SJSA1 (cell line): ENCODE data around the gene CELA3B. TPM values are rescaled to one million over a fixed set of nuclear protein-coding genes. Genes with fewer than 3 reads are reported as not detected.
"Not testable (repeated sequence)": the region's sequence is repeated elsewhere in the genome, so short reads cannot be mapped to it uniquely, and the experiment has no call there.

Experiments used
- DNase-seq, 2 experiments: peaks; one replicate each; pipeline ENCODE4 v3.0.0-alpha.2; 2015 to 2020; ENCODE audit warnings: low spot score in 2 of 2, low read depth in 1 of 2
- H3K27ac ChIP-seq: fragments of 250-450 bp; sonication (Bioruptor Pico); 2 replicates; pipeline ENCODE4 v1.5.1; 2020; ENCODE audit warnings: mild to moderate bottlenecking, moderate library complexity
- H3K27me3 ChIP-seq: fragments of 250-450 bp; sonication (Bioruptor Pico); replicated peaks from 2 replicates; pipeline ENCODE4 v1.5.1; 2020; ENCODE audit warnings: mild to moderate bottlenecking, moderate library complexity
- H3K36me3 ChIP-seq: fragments of 250-450 bp; sonication (Bioruptor Pico); 2 replicates; pipeline ENCODE4 v1.5.1; 2020; ENCODE audit warnings: mild to moderate bottlenecking
- H3K4me1 ChIP-seq: fragments of 250-450 bp; sonication (Bioruptor Pico); replicated peaks from 2 replicates; pipeline ENCODE4 v1.6.1; 2021; ENCODE audit warnings: mild to moderate bottlenecking
- H3K4me3 ChIP-seq: fragments of 250-450 bp; sonication (Bioruptor Pico); 2 replicates; pipeline ENCODE4 v1.5.1; 2020; ENCODE audit warnings: mild to moderate bottlenecking
- H3K9me3 ChIP-seq: fragments of 250-450 bp; sonication (Bioruptor Pico); replicated peaks from 2 replicates; pipeline ENCODE4 v1.5.1; 2020; ENCODE audit warnings: mild to moderate bottlenecking
- total RNA-seq: library from RNA; depleted of rRNA; stranded (reverse); fragments of >200 nt; shearing (Covaris generic); gene quantifications from 2 replicates; pipeline ENCODE4 v1.2.3, GENCODE V29; 2014

The CELA3B gene
- total RNA-seq, 1 experiment from 2014 or later = not detected

DNA sequence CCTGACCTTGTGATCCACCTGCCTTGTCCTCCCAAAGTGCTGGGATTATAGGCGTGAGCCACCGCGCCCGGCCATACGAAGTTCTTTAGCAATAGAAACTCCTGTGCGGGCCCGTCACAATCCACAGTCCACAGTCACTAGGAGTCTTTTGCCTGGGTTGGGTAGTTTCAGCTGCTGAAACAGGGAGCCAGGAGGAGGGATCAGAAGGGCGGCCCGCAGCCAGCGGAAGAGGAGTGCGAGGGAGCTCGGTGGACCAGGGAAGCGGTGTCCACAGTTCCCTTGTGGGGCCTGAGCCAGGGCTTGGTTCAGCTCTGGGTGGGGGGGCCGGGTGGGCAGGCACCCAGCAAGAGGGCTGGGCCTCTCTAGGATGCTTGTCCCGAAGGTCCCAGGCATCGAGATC lies 21.8 kb upstream of the CELA3B start:
- no peak for DNase-seq
- Histone ChIP-seq H3K9me3 (no peaks in the 10 kb centered on the region), H3K27ac (no peak overlapping the region), H3K27me3 (no peaks in the 10 kb centered on the region), H3K4me1 (peaks cover 7% of the 10 kb centered on the region), H3K4me3 (no peak overlapping the region), H3K36me3 (no peaks in the 10 kb centered on the region)

DNA sequence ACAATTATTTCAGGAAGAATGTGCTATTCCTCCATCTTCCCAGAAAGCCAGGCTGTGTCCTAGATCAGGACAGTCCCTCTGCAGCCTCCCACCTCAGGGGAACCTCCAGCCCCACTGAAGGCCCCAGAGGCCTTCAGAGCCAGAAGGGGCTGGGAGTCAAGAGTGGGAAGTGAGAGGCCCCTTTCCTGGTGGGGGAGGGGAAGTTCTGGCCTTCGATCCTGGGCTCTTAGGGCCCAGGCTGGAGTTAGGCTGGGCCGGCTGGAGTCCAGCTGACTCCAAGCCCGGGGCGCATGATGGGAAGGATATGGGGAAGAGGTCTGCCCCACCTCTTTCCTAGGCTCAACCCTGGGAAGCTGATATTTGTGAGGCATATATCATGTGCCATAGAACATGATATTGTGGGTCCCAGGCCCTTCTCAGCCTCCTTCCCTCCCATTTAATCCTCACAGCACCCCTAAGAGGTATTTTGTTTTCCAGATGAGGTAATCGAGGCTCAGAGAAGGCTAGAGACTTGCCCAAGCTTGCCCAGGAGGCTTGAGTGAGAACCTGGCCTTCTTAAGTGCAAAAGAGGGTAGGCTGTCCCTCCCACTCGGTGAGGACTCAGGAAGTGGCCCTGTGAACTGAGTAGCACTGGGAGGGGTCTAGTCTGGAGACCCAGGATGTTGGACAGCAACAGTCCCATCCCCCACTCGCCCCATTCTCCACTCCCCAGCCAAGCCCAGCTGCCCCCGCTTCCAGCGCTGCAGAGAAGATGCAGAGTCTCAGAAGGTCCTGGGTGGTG lies 21.1 kb upstream of the CELA3B start:
- H3K27ac ChIP-seq = no peak overlapping the region
- no peaks in the 10 kb centered on the region for H3K27me3 ChIP-seq
- no peaks in the 10 kb centered on the region for H3K9me3 ChIP-seq
- H3K4me3 ChIP-seq = no peak overlapping the region
- DNase-seq = no peak
- no peaks in the 10 kb centered on the region for H3K36me3 ChIP-seq
- peaks cover 7% of the 10 kb centered on the region for H3K4me1 ChIP-seq

DNA sequence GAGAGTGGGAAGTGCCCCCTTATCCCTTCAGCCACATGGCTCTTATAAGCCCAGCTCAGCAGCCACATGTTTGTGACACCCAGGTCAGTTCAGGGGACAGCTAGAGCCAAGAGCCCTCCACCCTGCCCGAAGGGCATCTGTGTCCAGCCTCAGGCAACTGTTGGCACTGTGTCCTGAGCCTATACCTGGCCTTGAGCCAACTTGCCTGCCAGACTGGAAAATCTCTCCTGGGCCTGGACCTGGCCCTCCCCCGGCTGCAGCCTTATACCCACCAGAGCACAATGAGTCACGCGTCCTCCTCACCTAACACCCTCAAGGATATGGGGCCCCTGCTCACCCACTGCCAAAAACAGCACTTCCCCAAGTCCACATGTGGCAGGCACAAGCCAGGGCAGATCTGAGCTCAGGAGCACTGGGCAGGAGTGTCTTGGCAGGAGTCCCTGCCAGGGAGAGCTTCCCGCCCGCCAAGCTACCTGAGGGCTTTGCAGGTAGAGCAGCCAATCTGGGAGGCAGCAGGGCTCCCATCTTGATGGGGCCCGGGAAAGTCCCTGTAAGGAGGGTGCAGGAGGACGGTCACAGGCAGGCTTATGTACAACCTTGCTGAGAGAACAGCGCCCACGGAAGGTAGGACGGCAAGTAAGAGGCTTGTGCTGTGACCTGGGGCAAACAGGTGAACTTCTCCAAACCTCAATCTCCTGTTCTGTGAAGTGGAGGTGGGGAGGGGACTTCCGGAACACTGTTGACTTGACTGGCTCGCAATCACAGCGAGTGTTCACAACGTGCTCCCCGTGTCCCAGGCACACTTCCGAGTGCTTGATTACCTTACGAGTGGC lies 19.9 kb upstream of the CELA3B start:
- no peak overlapping the region for H3K4me3 ChIP-seq
- H3K27me3 ChIP-seq = no peaks in the 10 kb centered on the region
- no peak overlapping the region for H3K27ac ChIP-seq
- H3K9me3 ChIP-seq = no peaks in the 10 kb centered on the region
- no peak for DNase-seq
- H3K4me1 ChIP-seq = peaks cover 7% of the 10 kb centered on the region
- H3K36me3 ChIP-seq = no peaks in the 10 kb centered on the region

DNA sequence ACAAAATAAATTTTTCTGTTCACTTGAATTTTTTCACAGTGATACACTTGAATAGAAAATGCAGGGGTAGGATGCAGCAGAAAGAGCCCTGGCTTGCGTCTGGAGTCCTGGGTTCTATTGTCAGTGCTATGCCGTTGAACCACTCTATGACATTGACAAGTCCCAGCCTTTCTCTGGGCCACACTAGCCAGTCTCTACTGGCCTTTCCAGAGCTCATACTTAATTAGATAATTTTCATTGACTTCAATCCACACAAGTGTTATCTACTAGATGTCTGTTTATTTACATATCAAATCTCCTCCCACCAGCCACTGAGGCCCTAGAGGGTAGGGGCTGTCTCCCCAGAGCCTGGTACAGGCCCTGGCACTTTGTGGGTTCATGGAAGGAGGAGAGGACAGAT lies 15.5 kb upstream of the CELA3B start:
- H3K4me1 ChIP-seq = peaks cover 16% of the 10 kb centered on the region
- H3K27me3 ChIP-seq = no peaks in the 10 kb centered on the region
- no peak overlapping the region for H3K4me3 ChIP-seq
- no peaks in the 10 kb centered on the region for H3K36me3 ChIP-seq
- H3K9me3 ChIP-seq = no peaks in the 10 kb centered on the region
- no peak overlapping the region for H3K27ac ChIP-seq
- DNase-seq = no peak

DNA sequence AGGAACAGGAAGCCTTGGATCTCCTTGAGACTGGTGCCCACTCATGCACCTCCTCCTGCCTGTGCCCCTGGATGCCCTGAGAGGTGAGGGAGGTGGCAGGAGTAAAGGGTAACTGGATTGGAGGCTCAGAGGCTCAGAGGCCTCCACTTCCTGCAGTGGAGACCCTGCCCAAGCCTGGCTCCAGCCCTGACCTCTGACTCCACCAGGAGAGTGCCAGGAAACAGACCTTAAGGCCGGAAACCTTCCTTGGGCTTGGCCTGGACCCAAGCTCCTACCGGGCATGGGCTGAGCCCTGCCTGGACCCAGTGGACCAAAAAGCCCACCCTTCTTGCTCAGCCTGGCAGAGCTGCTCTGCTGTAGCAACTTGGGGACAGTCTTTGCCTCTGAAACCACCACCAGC lies 15.0 kb upstream of the CELA3B start:
- H3K27ac ChIP-seq = no peak overlapping the region
- DNase-seq = no peak
- no peaks in the 10 kb centered on the region for H3K9me3 ChIP-seq
- peaks cover 17% of the 10 kb centered on the region for H3K4me1 ChIP-seq
- no peak overlapping the region for H3K4me3 ChIP-seq
- H3K36me3 ChIP-seq = no peaks in the 10 kb centered on the region
- H3K27me3 ChIP-seq = no peaks in the 10 kb centered on the region

DNA sequence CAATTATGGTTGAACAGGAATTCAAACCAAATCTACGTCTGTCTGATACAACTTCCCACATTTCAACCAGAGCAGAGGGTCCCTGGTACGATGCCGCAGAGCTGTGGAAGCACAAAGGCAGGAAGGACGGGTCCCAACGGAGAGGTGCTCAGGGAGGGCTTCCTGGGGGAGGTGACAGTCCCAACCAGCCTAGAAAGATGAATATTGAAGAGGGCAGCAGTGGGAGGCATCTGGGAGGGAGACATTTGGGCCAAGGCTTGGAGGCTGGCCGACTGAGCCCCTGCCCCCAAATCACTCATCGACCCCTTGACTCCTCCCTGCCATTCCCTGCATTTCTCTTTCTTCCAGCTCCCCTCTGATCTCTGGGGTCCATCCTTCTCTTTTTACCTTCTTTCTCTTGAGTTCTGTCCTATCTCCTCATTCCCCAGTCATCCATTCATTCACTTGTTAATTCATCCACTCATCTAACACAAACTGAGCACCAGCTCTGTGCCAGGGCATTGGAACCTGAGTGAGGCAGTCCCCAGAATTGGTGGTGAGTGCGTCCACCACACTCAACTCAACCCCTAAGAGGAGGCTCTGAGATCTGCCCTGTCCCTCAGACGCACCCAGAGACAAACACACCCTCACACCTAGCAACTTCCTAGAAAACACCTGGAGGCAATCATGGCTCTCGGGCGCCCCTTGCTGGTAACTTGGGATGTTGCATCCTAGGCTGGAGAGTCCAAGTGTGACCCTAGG lies 13.2 kb upstream of the CELA3B start:
- H3K27me3 ChIP-seq = no peaks in the 10 kb centered on the region

DNA sequence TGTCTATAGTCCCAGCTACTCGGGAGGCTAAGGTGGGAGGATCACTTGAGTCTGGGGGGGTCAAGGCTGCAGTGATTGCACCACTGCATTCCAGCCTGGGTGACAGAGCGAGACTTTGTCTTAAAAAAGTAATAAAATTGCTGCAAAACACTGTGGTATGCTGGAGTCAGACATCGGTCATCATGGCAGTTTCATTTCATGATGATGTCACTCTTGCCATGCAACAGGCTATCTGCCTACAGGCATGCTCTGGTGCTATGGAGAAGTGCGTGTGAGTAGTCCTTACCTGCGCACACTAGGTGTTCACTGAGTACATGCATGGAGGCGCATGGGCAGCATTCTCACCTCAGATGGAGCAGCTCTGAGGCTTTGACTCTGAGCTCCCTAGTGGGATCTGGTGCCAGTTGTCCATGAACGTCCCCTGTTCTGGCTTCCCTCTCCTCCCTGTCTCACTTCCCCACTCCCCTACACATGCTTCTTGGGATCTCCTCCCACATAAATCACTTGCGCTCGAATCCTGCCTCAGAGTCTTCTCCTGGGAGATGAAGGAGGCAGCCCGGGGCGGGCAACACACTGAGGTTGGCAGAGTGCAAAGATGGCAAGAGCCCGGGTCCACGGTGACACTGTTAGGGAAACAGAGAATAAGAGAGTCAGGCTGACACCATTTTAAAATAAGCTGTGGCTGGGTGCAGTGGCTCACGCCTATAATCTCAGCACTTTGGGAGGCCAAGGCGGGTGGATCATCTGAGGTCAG lies 10.4 kb upstream of the CELA3B start:
- no peaks in the 10 kb centered on the region for H3K27me3 ChIP-seq
- DNase-seq = peak; percentile 44 to 55
- H3K4me1 ChIP-seq = peaks cover 15% of the 10 kb centered on the region
- H3K27ac ChIP-seq = no peak overlapping the region
- no peaks in the 10 kb centered on the region for H3K36me3 ChIP-seq
- H3K9me3 ChIP-seq = no peaks in the 10 kb centered on the region
- H3K4me3 ChIP-seq = no peak overlapping the region

More for the DNA sequence above, 13.2 kb upstream of the CELA3B start:
- peaks cover 15% of the 10 kb centered on the region for H3K4me1 ChIP-seq
- peak; percentile 75 to 80 for DNase-seq
- no peak overlapping the region for H3K27ac ChIP-seq
- no peaks in the 10 kb centered on the region for H3K36me3 ChIP-seq
- H3K9me3 ChIP-seq = no peaks in the 10 kb centered on the region
- no peak overlapping the region for H3K4me3 ChIP-seq

DNA sequence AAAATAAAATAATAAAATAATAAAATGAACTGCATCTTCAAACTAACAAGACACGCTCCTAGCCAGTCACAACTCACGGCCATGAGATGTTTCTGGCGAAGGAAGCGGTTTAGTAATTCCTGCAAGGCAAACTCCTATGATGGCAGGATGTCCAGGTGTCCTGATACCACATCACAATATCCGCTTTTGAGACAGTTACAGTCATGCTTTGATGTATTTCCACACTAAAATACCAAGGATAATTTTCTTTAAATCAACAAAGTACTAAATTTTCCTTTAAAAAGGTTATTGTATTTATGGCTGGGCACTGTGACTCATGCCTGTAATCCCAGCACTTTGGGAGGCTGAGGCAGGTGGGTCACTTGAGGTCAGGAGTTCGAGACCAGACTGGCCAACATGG lies 9.6 kb upstream of the CELA3B start:
- H3K27me3 ChIP-seq, H3K36me3 ChIP-seq, H3K27ac ChIP-seq, DNase-seq, H3K9me3 ChIP-seq, H3K4me3 ChIP-seq: not testable (repeated sequence)
- peaks cover 15% of the 10 kb centered on the region for H3K4me1 ChIP-seq

DNA sequence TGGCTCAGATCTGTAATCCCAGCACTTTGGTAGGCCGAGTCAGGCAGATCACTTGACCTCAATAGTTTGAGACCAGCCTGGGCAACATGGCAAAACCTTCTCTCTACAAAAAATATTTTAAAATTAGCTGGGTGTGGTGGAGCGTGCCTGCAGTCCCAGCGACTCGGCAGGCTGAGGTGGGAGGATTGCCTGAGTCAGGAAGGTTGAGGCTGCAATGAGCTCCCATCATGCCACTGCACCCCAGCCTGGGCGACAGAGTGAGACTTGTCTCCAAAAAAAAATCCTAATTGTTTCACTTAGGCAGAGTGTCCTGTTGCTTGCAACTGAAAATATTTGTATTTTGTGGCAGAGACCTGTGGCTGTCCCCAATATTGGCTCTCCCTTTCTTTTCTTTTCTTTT lies 7.8 kb upstream of the CELA3B start:
- H3K27ac ChIP-seq, H3K4me3 ChIP-seq, H3K9me3 ChIP-seq, H3K36me3 ChIP-seq, H3K27me3 ChIP-seq, DNase-seq: not testable (repeated sequence)
- H3K4me1 ChIP-seq = peaks cover 20% of the 10 kb centered on the region

DNA sequence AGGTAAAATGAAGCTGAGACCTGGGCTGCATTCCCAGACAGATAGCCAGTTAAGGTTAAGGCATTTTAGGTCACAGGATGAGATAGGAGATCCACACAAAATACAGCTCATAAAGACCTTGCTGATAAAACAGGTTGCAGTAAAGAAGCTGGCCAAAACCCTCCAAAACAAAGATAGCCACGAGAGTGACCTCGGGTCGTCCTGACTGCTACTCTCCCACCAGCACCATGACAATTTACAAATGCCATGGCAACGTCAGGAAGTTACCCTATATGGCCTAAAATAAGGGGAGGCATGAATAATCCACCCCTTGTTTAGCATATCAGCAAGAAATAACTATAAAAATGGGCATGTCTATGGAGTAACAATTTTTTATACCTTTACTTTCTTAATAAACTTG lies 6.3 kb upstream of the CELA3B start:
- H3K9me3 ChIP-seq, H3K27ac ChIP-seq, H3K4me3 ChIP-seq, H3K36me3 ChIP-seq, H3K27me3 ChIP-seq, DNase-seq: not testable (repeated sequence)
- peaks cover 19% of the 10 kb centered on the region for H3K4me1 ChIP-seq

DNA sequence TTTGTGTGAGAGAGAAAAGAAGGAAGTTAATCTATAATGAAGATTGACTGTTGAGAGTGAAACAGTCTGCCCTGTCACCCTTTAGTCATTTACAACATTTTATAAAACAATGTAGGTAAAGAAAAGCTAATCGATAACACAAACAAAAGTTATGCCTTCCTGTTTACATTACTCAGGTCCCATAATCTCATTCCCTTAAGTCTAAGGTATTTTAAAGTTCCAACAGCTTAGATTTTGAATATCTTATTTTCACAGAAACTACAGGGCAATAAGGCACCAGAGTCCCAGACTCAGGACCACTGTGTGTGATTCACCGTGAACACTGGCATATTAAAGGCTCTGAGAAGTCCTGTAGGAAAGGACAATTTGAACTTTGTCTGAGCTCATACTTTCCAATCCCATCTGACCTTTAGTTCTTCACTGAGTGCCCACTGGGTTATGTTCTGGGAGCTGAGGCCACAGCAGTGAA lies 3.8 kb upstream of the CELA3B start:
- H3K36me3 ChIP-seq, DNase-seq: not testable (repeated sequence)

DNA sequence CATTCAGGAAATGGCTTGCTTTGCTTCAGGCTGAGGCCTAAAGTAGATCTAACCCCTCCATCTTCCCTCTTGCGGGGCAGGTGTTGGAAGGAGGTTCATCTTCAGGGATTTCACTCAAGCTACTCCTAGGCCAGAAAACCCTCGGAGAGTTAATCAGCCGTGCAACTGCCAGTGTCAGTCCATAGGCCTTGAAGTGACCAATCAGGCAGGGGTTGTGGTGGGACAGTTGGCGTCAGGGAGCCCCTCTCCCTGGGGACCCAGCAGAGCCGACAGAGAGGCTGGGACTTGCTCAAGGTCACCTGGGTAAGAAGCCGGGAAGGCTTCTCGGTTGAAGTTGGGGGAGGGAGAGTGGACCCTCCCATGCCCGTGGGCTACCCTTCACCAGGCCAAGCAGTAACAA lies 2.9 kb upstream of the CELA3B start:
- H3K4me3 ChIP-seq, H3K36me3 ChIP-seq, H3K4me1 ChIP-seq, DNase-seq, H3K9me3 ChIP-seq, H3K27ac ChIP-seq, H3K27me3 ChIP-seq: not testable (repeated sequence)

More for the DNA sequence above, 3.8 kb upstream of the CELA3B start:
- not testable (repeated sequence) for H3K27ac ChIP-seq, H3K9me3 ChIP-seq, H3K27me3 ChIP-seq, H3K4me1 ChIP-seq, H3K4me3 ChIP-seq

DNA sequence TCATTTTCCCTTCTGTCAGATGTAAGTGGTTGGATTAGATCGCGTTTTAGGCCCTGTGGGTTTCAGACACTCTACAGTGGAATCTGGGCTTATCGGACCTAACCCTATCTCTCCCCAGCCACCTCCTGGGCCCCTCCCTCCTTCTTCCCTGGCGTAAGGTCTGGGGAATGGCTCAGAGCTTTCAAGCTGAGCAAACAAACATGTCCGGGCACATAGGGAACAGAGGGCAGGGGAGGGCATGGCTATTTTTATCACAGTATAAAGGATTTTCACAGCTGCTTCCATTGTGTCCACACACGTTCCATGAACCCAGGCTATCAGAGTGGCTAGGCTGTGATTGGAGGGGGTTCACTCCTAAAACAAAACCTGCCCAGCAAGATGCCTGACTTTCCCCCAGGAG lies 2.1 kb upstream of the CELA3B start:
- H3K4me1 ChIP-seq, DNase-seq, H3K9me3 ChIP-seq, H3K27me3 ChIP-seq, H3K4me3 ChIP-seq, H3K27ac ChIP-seq, H3K36me3 ChIP-seq: not testable (repeated sequence)
